ENCODE data around the gene MYO1D.
"Not testable (repeated sequence)": the region's sequence is repeated elsewhere in the genome, so short reads cannot be mapped to it uniquely, and the experiment has no call there.

MYO1D gene

GRCh38 chr17:32482568-32483320 lies 394.2 kb downstream of the MYO1D start:
- DNase-seq, result no peak

GRCh38 chr17:32481193-32481592 lies 395.7 kb downstream of the MYO1D start:
- no peak for DNase-seq

GRCh38 chr17:32479074-32479617 lies 397.8 kb downstream of the MYO1D start:
- DNase-seq, result no peak

GRCh38 chr17:32477220-32477619 lies 399.7 kb downstream of the MYO1D start:
- no peak for DNase-seq

- no peak for DNase-seq
Observed at GRCh38 chr17:32475258-32475657, 401.7 kb downstream of the MYO1D start.

GRCh38 chr17:32471652-32472051 lies 405.3 kb downstream of the MYO1D start:
- DNase-seq, result no peak

GRCh38 chr17:32470405-32471167 lies 406.3 kb downstream of the MYO1D start:
- DNase-seq, result no peak

- DNase-seq, result no peak
Observed at GRCh38 chr17:32467949-32468348, 409.0 kb downstream of the MYO1D start.

- no peak for DNase-seq
Observed at GRCh38 chr17:32464374-32464773, 412.6 kb downstream of the MYO1D start.

GRCh38 chr17:32463304-32463703 lies 413.6 kb downstream of the MYO1D start:
- no peak for DNase-seq

GRCh38 chr17:32461853-32462617 lies 414.9 kb downstream of the MYO1D start:
- peak; percentile 55 for DNase-seq

- no peak for DNase-seq
Observed at GRCh38 chr17:32461498-32461852, 415.4 kb downstream of the MYO1D start.

- no peak for DNase-seq
Observed at GRCh38 chr17:32460054-32460453, 416.9 kb downstream of the MYO1D start.

- DNase-seq, result no peak
Observed at GRCh38 chr17:32458371-32458770, 418.6 kb downstream of the MYO1D start.

GRCh38 chr17:32453370-32453769 lies 423.6 kb downstream of the MYO1D start:
- no peak for DNase-seq

- DNase-seq, result no peak
Observed at GRCh38 chr17:32452281-32452680, 424.6 kb downstream of the MYO1D start.

- no peak for DNase-seq
Observed at GRCh38 chr17:32451879-32452278, 425.0 kb downstream of the MYO1D start.

- not testable (repeated sequence) for DNase-seq
Observed at GRCh38 chr17:32450379-32450778, 426.5 kb downstream of the MYO1D start.

- no peak for DNase-seq
Observed at GRCh38 chr17:32449963-32450362, 427.0 kb downstream of the MYO1D start.

GRCh38 chr17:32446949-32447348 lies 430.0 kb downstream of the MYO1D start:
- DNase-seq, result no peak

- no peak for DNase-seq
Observed at GRCh38 chr17:32445971-32446370, 431.0 kb downstream of the MYO1D start.

GRCh38 chr17:32445497-32445896 lies 431.4 kb downstream of the MYO1D start:
- DNase-seq, result no peak

GRCh38 chr17:32445074-32445415 lies 431.9 kb downstream of the MYO1D start:
- DNase-seq, result no peak
